ENCODE data around the gene IFITM10.

DNA sequence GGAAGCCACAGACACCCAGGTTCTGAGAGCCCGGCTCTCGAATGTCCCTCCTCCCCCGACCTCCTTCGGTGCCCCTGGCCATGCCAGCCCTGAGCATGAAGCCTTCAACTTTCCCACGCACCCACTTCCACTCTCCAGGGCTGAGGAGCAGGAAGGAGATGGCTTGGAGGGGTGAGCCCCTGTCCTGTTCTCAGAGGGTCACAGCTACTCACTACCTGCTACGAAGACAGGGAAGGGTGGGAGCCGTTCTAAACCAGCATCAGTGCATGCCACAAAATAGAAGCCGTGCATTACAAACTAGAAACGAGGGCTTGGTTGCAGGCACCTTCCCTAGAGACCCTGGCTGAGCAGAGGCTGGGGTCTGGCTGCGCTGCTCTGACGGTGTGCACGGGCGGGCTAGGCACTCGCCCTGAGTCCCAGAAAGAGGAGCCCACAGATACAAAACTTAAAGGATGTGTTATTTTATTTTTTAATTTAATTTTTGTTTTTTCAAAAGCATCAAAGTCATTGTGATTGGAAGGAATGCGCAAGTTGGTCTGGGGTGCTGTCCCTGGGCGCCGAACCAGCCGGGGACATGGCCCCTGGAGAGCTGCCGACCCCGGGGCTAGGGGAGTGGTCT lies 57.6 kb downstream of the IFITM10 start:
- no peak for TF ChIP-seq POLR2AphosphoS5 (IDR thresholded peaks at IDR 0.05; ENCODE audit: insufficient read depth in 1 of 2, low read depth in 1 of 2)
- TF ChIP-seq, protein P1, sequence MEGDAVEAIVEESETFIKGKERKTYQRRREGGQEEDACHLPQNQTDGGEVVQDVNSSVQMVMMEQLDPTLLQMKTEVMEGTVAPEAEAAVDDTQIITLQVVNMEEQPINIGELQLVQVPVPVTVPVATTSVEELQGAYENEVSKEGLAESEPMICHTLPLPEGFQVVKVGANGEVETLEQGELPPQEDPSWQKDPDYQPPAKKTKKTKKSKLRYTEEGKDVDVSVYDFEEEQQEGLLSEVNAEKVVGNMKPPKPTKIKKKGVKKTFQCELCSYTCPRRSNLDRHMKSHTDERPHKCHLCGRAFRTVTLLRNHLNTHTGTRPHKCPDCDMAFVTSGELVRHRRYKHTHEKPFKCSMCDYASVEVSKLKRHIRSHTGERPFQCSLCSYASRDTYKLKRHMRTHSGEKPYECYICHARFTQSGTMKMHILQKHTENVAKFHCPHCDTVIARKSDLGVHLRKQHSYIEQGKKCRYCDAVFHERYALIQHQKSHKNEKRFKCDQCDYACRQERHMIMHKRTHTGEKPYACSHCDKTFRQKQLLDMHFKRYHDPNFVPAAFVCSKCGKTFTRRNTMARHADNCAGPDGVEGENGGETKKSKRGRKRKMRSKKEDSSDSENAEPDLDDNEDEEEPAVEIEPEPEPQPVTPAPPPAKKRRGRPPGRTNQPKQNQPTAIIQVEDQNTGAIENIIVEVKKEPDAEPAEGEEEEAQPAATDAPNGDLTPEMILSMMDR (IDR thresholded peaks at IDR 0.05), result no peak
